Subcutaneous adipose tissue (tissue), 4 donors: ENCODE data around the gene ZNF525. TPM values are rescaled to one million over a fixed set of nuclear protein-coding genes. Genes with fewer than 3 reads are reported as not detected.

Experiments used
- CTCF ChIP-seq: fragments of 450-650 bp; IDR thresholded peaks from one replicate; pipeline ENCODE4 v1.5.1; 2016; ENCODE audit warnings: low read depth, mild to moderate bottlenecking, control low read depth, antibody characterized with exemption, moderate library complexity
- small RNA-seq: library from RNA; depleted of rRNA; stranded (forward); fragments of <200 nt; gene quantifications from one replicate; pipeline ENCODE3, GENCODE V24; 2016
- total RNA-seq, 4 donors: library from RNA; depleted of rRNA; stranded (reverse); fragments of >200 nt; gene quantifications; one replicate each; pipeline ENCODE4 v1.1.0, GENCODE V29; 2016

ZNF525 gene
- total RNA-seq, 4 donors from 2014 or later, result 5.8 to 9.6 (median 8.2) TPM

GRCh38 chr19:53422551-53422950 lies 57.0 kb downstream of the ZNF525 start:
- TF ChIP-seq CTCF, result no peak

DNA sequence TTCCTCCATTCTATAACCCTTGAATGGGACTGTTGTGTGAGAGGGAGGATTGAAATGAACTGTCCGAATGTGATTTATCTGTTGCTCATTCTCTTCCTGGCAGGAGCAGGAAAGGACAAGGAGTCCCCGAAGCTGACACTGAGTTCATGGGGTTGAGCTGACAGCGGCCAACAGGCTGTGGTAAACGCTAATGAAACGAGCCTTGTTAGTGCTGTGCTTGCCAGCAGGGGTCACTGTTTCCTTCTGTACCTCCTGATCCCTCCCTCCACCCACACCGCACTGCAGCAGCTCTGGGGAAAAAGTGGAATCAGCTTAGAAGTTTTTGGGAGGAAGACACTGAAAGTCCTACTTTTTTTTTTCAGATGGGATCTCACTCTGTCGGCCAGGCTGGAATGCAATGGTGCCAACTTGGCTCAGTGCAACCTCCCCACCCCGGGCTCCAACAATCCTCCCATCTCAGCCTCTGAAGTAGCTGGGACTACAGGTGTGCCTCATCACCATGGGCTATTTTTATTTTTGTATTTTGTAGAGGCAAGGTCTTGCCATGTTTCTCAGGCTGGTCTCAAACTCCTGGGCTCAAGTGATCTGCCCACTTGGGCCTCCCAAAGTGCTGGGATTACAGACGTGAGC lies 59.6 kb downstream of the ZNF525 start:
- TF ChIP-seq CTCF, result no peak

DNA sequence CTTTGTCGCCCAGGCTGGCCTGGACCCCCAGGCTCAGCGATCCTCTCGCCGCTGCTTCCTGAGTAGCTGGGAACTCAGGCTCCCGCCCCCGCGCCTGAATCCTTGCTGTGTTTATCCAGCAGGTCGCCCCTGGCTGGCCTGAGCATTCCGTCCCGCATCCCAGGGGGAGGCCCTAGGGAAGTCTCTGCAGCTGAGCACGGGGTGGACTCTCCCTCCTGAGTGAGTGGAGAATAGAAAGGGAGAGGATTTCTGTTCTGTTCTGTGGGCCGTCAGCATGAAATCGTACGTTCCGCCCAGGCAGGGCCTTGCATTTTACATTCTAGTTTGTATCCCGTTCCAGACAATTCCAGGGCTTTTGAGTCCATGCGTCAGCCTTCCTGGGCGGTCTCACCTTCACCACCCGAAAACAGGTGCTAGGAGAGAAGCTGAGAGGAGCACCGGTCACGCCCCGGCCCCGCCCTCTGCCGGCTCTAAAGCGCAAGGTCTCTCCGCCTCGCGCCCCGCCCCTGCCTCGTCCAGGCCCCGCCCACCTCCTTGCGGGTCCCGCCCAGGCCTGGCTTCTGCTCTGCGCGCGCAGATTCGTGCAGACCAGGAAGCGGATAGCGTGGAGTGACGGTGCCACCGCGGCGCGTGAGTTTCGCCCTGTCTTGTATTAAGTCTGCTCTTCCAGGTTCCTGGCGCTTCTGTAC lies 66.0 kb downstream of the ZNF525 start, which contains the start of gene ZNF761:
Gene ZNF761, plus strand, starts transcription at position 586 of the 689 bp plus-strand sequence. CDS start 15,285 bp downstream, outside the sequence.
- TF ChIP-seq CTCF, result no peak

DNA sequence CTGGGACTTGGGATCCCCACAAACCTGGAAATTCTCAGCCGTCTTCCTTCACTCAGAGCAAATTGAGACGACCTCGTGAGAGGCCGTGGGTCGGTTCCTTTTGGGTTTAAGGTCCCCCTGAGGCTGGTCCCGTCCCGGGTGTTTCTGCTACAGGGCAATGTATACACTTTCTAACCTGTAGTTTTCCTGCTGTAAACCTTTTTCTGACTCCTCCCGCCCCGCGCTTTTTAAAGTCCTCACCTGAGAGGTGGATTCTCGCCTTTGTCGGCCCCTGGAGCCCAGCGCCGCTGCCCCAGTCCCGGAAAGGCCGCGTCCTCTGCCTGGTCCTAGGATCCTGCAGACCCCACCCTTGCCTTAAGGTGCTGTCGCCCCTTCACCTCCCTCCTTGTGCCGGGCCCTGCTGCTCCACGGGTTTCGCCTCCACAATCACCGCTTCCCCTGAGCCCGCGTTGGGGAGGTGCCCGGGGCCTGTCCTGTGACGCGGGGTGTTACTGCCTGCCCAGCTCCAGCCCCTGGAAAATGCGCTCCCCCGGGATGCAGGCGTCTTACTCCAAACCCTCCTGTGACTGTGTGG lies 66.7 kb downstream of the ZNF525 start:
- TF ChIP-seq CTCF, result no peak

Small RNA genes within 50 kb of the gene (small RNA-seq; reads per million reads assigned to genes)
- not detected for gene RPL39P36

Other genes starting within 250 kb of the ZNF525 start
- gene ZNF415, start 232.8 kb upstream of the ZNF525 start, total RNA-seq, result 1 to 10 TPM; 3.6 to 7.5 (median 5.9) TPM
- 10 to 100 TPM in 3 of 4 donors, 1 to 10 TPM in 1; 8.3 to 24.1 (median 14.1) TPM for gene ZNF347, start 206.7 kb upstream of the ZNF525 start, total RNA-seq
- 10 to 100 TPM in 1 of 4 donors, 1 to 10 TPM in 3; 5.6 to 12.1 (median 7.3) TPM for gene ZNF665, start 172.3 kb upstream of the ZNF525 start, total RNA-seq
- gene ZNF677, start 110.8 kb upstream of the ZNF525 start, total RNA-seq, result 10 to 100 TPM; 11.6 to 24.6 (median 19.0) TPM
- gene VN1R2, start 107.4 kb upstream of the ZNF525 start, total RNA-seq, result not detected
- not detected for gene VN1R4, start 98.0 kb upstream of the ZNF525 start, total RNA-seq
- 1 to 10 TPM; 7.5 to 9.8 (median 8.4) TPM for gene ZNF845, start 32.0 kb upstream of the ZNF525 start, total RNA-seq
- 10 to 100 TPM in 3 of 4 donors, 1 to 10 TPM in 1; 9.5 to 21.9 (median 12.3) TPM for gene ZNF765, start 29.4 kb downstream of the ZNF525 start, total RNA-seq
- 10 to 100 TPM; 13.8 to 16.1 (median 15.2) TPM for gene ZNF761, start 66.3 kb downstream of the ZNF525 start, total RNA-seq
- 1 to 10 TPM; 3.0 to 4.1 (median 3.5) TPM for gene ZNF813, start 102.0 kb downstream of the ZNF525 start, total RNA-seq
- 10 to 100 TPM; 28.4 to 65.4 (median 30.8) TPM for gene ZNF331, start 172.4 kb downstream of the ZNF525 start, total RNA-seq